ENCODE results near the gene GBX1. TPM values are rescaled to one million over a fixed set of nuclear protein-coding genes. Genes with fewer than 3 reads are reported as not detected.

The GBX1 gene
- polyA plus RNA-seq, 4 donors, result 0.27 to 0.34 TPM; not detected in 2

GRCh38 chr7:151101621-151102396 lies 65.7 kb downstream of the GBX1 start:
- no peak for DNase-seq (ENCODE audit: low read depth in 4 of 4, low spot score in 3 of 4)

GRCh38 chr7:151100921-151101320 lies 66.6 kb downstream of the GBX1 start:
- DNase-seq (ENCODE audit: low read depth in 4 of 4, low spot score in 3 of 4), result no peak

GRCh38 chr7:151099486-151100211 lies 67.8 kb downstream of the GBX1 start:
- DNase-seq (ENCODE audit: low read depth in 4 of 4, low spot score in 3 of 4), result no peak

Other genes starting within 250 kb of the GBX1 start
- 10 to 100 TPM in 3 of 4 donors, 1 to 10 TPM in 1; 9.8 to 17.5 (median 15.7) TPM for gene KCNH2, start 189.4 kb downstream of the GBX1 start, polyA plus RNA-seq (ENCODE audit: insufficient read length in 4 of 4)
- gene NOS3, start 176.7 kb downstream of the GBX1 start, polyA plus RNA-seq (ENCODE audit: insufficient read length in 4 of 4), result 10 to 100 TPM in 1 of 4 donors, 1 to 10 TPM in 3; 6.2 to 15.2 (median 8.5) TPM
- 1 to 10 TPM; 1.2 to 3.5 (median 1.5) TPM for gene ATG9B, start 143.2 kb downstream of the GBX1 start, polyA plus RNA-seq (ENCODE audit: insufficient read length in 4 of 4)
- 10 to 100 TPM; 16.9 to 35.2 (median 21.1) TPM for gene ABCB8, start 139.2 kb downstream of the GBX1 start, polyA plus RNA-seq (ENCODE audit: insufficient read length in 4 of 4)
- 1 to 10 TPM; 1.8 to 3.0 (median 2.7) TPM for gene ASIC3, start 119.2 kb downstream of the GBX1 start, polyA plus RNA-seq (ENCODE audit: insufficient read length in 4 of 4)
- gene CDK5, start 109.8 kb downstream of the GBX1 start, polyA plus RNA-seq (ENCODE audit: insufficient read length in 4 of 4), result 10 to 100 TPM; 12.3 to 18.5 (median 17.2) TPM
- 100 to 1,000 TPM in 1 of 4 donors, 10 to 100 TPM in 3; 59.9 to 127 (median 81.9) TPM for gene SLC4A2, start 108.1 kb downstream of the GBX1 start, polyA plus RNA-seq (ENCODE audit: insufficient read length in 4 of 4)
- 10 to 100 TPM; 41.3 to 74.7 (median 47.8) TPM for gene FASTK, start 86.9 kb downstream of the GBX1 start, polyA plus RNA-seq (ENCODE audit: insufficient read length in 4 of 4)
- gene TMUB1, start 84.2 kb downstream of the GBX1 start, polyA plus RNA-seq (ENCODE audit: insufficient read length in 4 of 4), result 10 to 100 TPM; 19.9 to 39.3 (median 25.6) TPM
- 10 to 100 TPM; 50.2 to 81.5 (median 72.6) TPM for gene AGAP3, start 81.2 kb downstream of the GBX1 start, polyA plus RNA-seq (ENCODE audit: insufficient read length in 4 of 4)
- not detected for gene ASB10, start 19.6 kb upstream of the GBX1 start, polyA plus RNA-seq (ENCODE audit: insufficient read length in 4 of 4)
- gene H2BK1, start 42.8 kb upstream of the GBX1 start, polyA plus RNA-seq (ENCODE audit: insufficient read length in 4 of 4), result not detected
- 10 to 100 TPM; 21.5 to 28.2 (median 25.5) TPM for gene ABCF2, start 59.5 kb upstream of the GBX1 start, polyA plus RNA-seq (ENCODE audit: insufficient read length in 4 of 4)
- gene CHPF2, start 64.8 kb upstream of the GBX1 start, polyA plus RNA-seq (ENCODE audit: insufficient read length in 4 of 4), result 10 to 100 TPM; 23.3 to 27.1 (median 25.6) TPM
- gene SMARCD3, start 81.0 kb upstream of the GBX1 start, polyA plus RNA-seq (ENCODE audit: insufficient read length in 4 of 4), result 10 to 100 TPM; 64.8 to 92.8 (median 84.6) TPM
- 10 to 100 TPM; 76.2 to 95.4 (median 85.2) TPM for gene NUB1, start 174.1 kb upstream of the GBX1 start, polyA plus RNA-seq (ENCODE audit: insufficient read length in 4 of 4)
- gene WDR86, start 242.3 kb upstream of the GBX1 start, polyA plus RNA-seq (ENCODE audit: insufficient read length in 4 of 4), result 10 to 100 TPM; 17.1 to 48.1 (median 26.0) TPM